Upper lobe of left lung (tissue), 4 donors: ENCODE data around the gene SLC25A1.

Source experiments
- POLR2A ChIP-seq, 4 donors: fragments of 450-650 bp; IDR thresholded peaks; one replicate each; pipeline ENCODE4 v1.5.1; 2016 to 2017; ENCODE audit warnings: antibody characterized with exemption in 4 of 4, mild to moderate bottlenecking in 2 of 4
- POLR2AphosphoS5 ChIP-seq, 2 donors: sonication (generic); formaldehyde crosslinking; IDR thresholded peaks; one replicate each; pipeline ENCODE4 v1.5.1; 2017; ENCODE audit warnings: antibody characterized with exemption in 2 of 2
- TF ChIP-seq, protein P1 (sequence below), 6 experiments: fragments of 450-650 bp in 4 of 6; fragments of 200-600 bp in 2 of 6; sonication (generic) in 2 of 6; IDR thresholded peaks; one replicate each; pipeline ENCODE4 v1.5.1; 2016 to 2019; ENCODE audit warnings: antibody characterized with exemption in 6 of 6

DNA sequence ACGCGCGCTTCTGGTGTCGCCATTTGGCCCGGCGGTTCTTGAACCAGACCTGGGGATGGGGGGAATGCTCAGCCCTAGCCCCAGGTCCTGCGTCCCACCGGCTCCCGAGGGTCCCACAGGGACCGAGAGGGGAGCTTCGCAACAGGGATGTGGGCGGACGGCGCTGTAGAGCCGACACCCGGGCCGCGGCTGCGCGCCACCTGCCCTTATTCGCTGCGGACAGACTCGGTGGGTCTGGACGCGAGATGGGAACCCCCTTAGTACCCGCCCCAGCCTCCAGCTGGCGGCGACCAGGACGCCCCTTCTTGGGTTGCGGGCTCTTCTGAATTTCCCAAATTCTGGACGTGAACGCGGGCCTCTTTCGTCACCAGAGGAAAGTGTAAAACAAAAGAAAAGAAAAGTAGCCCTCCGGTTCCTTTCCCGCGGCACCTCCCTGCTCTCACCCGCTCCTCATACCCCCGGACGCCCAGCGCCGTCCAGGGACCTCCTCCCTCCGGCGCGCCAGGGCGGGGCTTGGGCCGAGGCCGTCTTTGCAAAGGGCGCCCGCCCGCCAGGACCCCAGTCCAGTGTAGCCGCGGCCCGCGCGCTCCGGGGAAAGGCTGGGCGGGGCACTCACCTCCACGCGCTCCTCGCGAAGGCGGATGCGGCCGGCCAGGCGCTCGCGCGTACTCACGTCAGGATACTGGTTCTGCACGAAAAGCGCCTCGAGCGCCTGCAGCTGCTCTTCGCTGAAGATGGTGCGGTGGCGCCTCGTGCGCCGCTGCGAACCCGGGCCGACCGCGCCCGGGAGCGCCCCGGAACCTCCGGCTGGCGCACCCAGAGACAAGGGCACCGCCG, 29.3 kb downstream of the SLC25A1 start:
- TF ChIP-seq, protein P1, sequence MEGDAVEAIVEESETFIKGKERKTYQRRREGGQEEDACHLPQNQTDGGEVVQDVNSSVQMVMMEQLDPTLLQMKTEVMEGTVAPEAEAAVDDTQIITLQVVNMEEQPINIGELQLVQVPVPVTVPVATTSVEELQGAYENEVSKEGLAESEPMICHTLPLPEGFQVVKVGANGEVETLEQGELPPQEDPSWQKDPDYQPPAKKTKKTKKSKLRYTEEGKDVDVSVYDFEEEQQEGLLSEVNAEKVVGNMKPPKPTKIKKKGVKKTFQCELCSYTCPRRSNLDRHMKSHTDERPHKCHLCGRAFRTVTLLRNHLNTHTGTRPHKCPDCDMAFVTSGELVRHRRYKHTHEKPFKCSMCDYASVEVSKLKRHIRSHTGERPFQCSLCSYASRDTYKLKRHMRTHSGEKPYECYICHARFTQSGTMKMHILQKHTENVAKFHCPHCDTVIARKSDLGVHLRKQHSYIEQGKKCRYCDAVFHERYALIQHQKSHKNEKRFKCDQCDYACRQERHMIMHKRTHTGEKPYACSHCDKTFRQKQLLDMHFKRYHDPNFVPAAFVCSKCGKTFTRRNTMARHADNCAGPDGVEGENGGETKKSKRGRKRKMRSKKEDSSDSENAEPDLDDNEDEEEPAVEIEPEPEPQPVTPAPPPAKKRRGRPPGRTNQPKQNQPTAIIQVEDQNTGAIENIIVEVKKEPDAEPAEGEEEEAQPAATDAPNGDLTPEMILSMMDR (IDR thresholded peaks at IDR 0.05), result no peak
- TF ChIP-seq POLR2A (IDR thresholded peaks at IDR 0.05) (no peak), POLR2AphosphoS5 (IDR thresholded peaks at IDR 0.05) (no peak)
